Immature natural killer cell (primary cell): ENCODE measurements around the gene OR2G6. TPM values are rescaled to one million over a fixed set of nuclear protein-coding genes. Genes with fewer than 3 reads are reported as not detected.
"Not testable (repeated sequence)": the region's sequence is repeated elsewhere in the genome, so short reads cannot be mapped to it uniquely, and the experiment has no call there.

ENCODE experiments used
- DNase-seq, 3 donors: peaks; one replicate each; pipeline ENCODE4 v3.0.0; 2022; ENCODE audit warnings: mixed read lengths in 1 of 3
- H3K27ac Mint-ChIP-seq, 6 donors: one replicate each; pipeline ENCODE4 v1.8.0; 2020; ENCODE audit warnings: mixed read lengths in 6 of 6, mild to moderate bottlenecking in 5 of 6, inconsistent platforms in 4 of 6, moderate library complexity in 3 of 6
- H3K27me3 Mint-ChIP-seq, 3 donors: one replicate each; pipeline ENCODE4 v1.8.0; 2020 to 2021; ENCODE audit warnings: low read depth in 3 of 3, mild to moderate bottlenecking in 3 of 3, mixed read lengths in 3 of 3, moderate library complexity in 3 of 3, inconsistent platforms in 1 of 3
- H3K36me3 Mint-ChIP-seq, 3 donors: one replicate each; pipeline ENCODE4 v1.8.0; 2020; ENCODE audit warnings: mixed read lengths in 3 of 3, inconsistent platforms in 2 of 3, mild to moderate bottlenecking in 2 of 3
- H3K4me1 Mint-ChIP-seq, 2 donors: one replicate each; pipeline ENCODE4 v1.8.0; 2020; ENCODE audit warnings: inconsistent platforms in 2 of 2, mild to moderate bottlenecking in 2 of 2, mixed read lengths in 2 of 2, moderate library complexity in 1 of 2
- H3K4me3 Mint-ChIP-seq, 5 donors: one replicate each; pipeline ENCODE4 v1.8.0; 2020; ENCODE audit warnings: mild to moderate bottlenecking in 5 of 5, mixed read lengths in 5 of 5, inconsistent platforms in 3 of 5, moderate library complexity in 3 of 5
- H3K9me3 Mint-ChIP-seq, 6 donors: one replicate each; pipeline ENCODE4 v1.8.0; 2020; ENCODE audit warnings: mild to moderate bottlenecking in 6 of 6, mixed read lengths in 6 of 6, inconsistent platforms in 4 of 6, moderate library complexity in 3 of 6
- polyA plus RNA-seq, 3 donors: library from polyadenylated mRNA; unstranded; fragments of 300-500 nt; fragmentation: Illumina TruSeq; gene quantifications; one replicate each; pipeline ENCODE4 v1.2.3, GENCODE V29; 2021

The OR2G6 gene
- polyA plus RNA-seq, 3 donors from 2014 or later, result not detected

- not testable (repeated sequence) for H3K4me3 Mint-ChIP-seq, H3K9me3 Mint-ChIP-seq, H3K4me1 Mint-ChIP-seq, H3K36me3 Mint-ChIP-seq, H3K27me3 Mint-ChIP-seq, H3K27ac Mint-ChIP-seq, DNase-seq
Observed at GRCh38 chr1:248551027-248551426, 43.2 kb downstream of the OR2G6 start.

- not testable (repeated sequence) for H3K27ac Mint-ChIP-seq, DNase-seq, H3K27me3 Mint-ChIP-seq, H3K9me3 Mint-ChIP-seq, H3K36me3 Mint-ChIP-seq, H3K4me3 Mint-ChIP-seq
- H3K4me1 Mint-ChIP-seq, result peaks cover 7 to 11% of the 10 kb centered on the region in 2 donors
Observed at GRCh38 chr1:248562672-248563071, 54.8 kb downstream of the OR2G6 start, which contains the start of gene OR2T29. TSS of gene OR2T29 (minus strand) at chr1:248562772. CDS start at chr1:248559491, 3,281 bp downstream.

DNA sequence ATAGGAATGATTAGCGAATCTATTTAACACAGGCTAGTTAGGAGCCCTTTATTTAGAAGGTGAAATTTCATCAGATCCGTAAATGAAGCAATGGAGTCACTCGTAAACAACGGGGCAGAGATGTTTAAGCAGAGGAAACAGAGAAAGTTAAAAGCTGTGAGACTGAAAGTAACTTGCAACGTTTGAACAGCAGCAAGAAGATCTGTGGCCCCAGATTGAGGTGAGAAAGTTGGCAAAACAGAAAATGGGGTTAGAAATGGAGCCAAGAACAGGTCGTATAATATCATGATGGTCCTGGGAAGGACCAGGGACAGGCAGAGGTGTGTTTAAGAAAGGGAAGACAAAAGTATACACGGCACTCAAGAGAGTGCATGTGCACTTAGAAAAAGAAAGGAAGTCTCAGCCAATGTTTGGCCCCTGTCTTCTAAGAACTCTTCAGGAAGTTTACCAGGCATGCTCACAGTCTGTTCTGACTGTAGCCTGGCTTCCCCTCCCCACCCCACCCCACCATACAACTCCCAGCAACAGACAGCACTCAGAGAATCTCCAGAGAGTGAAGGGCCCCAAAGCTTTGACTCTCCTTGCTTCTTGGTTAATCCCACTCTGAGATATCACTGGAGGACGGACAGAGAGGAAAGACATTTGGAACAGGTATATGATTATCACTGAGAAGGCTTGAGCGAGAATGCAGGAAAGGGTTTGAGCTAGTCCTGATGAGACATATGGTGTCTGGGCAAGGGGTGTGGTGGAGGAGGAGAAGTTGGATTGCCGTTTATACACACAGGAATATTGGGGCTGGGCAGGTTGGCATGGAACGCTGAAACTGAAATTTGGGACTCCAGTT is 57.9 kb downstream of the OR2G6 start:
- peak overlapping the region; percentile 19 to 88 (median 53) for H3K27ac Mint-ChIP-seq
- not testable (repeated sequence) for DNase-seq, H3K9me3 Mint-ChIP-seq, H3K27me3 Mint-ChIP-seq, H3K36me3 Mint-ChIP-seq
- H3K4me1 Mint-ChIP-seq, result peaks cover 7 to 11% of the 10 kb centered on the region in 2 donors
- peak overlapping the region; percentile 71 to 79 (median 78) for H3K4me3 Mint-ChIP-seq

GRCh38 chr1:248569049-248569448 is 61.2 kb downstream of the OR2G6 start:
- H3K4me1 Mint-ChIP-seq, result peaks cover 7 to 11% of the 10 kb centered on the region in 2 donors
- H3K4me3 Mint-ChIP-seq, H3K27ac Mint-ChIP-seq, DNase-seq, H3K9me3 Mint-ChIP-seq, H3K36me3 Mint-ChIP-seq, H3K27me3 Mint-ChIP-seq: not testable (repeated sequence)

DNA sequence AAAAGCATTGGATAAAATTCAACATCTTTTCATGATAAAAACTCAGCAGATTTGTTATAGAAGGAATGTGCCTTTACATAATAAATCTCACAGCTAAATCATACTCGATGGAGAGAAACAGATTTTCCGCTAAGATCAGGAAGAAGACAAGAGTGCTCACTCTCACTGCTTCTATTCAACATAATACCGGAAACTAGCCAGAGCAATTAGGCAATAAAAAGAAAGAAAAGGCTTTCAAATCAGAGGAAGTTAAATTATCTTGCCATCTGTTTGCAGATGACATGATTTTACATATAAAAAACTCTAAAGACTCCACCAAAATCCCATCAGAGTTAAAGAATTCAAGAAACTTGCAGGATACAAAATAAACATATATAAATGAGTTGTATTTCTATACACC is 62.9 kb downstream of the OR2G6 start:
- not testable (repeated sequence) for H3K27ac Mint-ChIP-seq, H3K9me3 Mint-ChIP-seq, H3K27me3 Mint-ChIP-seq

GRCh38 chr1:248572049-248572448 is 64.2 kb downstream of the OR2G6 start:
- not testable (repeated sequence) for H3K27ac Mint-ChIP-seq, H3K4me1 Mint-ChIP-seq, DNase-seq, H3K9me3 Mint-ChIP-seq, H3K27me3 Mint-ChIP-seq, H3K4me3 Mint-ChIP-seq, H3K36me3 Mint-ChIP-seq

More for the DNA sequence above, 62.9 kb downstream of the OR2G6 start:
- not testable (repeated sequence) for DNase-seq, H3K4me3 Mint-ChIP-seq, H3K4me1 Mint-ChIP-seq, H3K36me3 Mint-ChIP-seq

DNA sequence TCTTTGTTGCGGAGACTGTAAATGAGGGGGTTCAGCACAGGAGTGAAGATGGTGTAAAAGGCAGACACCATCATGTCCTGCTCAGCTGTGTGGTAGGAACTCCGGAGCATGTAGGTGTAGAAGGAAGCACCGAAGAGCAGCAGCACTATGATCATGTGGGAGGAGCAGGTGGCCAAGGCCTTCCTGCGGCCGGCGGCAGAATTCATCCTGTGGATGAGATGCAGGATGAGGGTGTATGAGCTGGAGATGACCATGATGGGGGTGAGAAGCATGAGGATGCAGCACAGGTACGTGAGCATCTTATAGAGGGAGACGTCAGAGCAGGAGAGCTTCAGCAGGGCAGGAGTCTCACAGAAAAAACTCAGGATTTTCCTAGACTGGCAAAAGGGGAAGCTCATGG is 66.0 kb downstream of the OR2G6 start:
- not testable (repeated sequence) for H3K27ac Mint-ChIP-seq, H3K9me3 Mint-ChIP-seq, H3K36me3 Mint-ChIP-seq, H3K4me1 Mint-ChIP-seq, H3K27me3 Mint-ChIP-seq, H3K4me3 Mint-ChIP-seq, DNase-seq

- not testable (repeated sequence) for H3K27ac Mint-ChIP-seq
Observed at GRCh38 chr1:248574657-248575056, 66.8 kb downstream of the OR2G6 start, which contains the start of gene OR2T34. TSS of gene OR2T34 (minus strand) at chr1:248574757. CDS start at chr1:248574757, 0 bp downstream.

DNA sequence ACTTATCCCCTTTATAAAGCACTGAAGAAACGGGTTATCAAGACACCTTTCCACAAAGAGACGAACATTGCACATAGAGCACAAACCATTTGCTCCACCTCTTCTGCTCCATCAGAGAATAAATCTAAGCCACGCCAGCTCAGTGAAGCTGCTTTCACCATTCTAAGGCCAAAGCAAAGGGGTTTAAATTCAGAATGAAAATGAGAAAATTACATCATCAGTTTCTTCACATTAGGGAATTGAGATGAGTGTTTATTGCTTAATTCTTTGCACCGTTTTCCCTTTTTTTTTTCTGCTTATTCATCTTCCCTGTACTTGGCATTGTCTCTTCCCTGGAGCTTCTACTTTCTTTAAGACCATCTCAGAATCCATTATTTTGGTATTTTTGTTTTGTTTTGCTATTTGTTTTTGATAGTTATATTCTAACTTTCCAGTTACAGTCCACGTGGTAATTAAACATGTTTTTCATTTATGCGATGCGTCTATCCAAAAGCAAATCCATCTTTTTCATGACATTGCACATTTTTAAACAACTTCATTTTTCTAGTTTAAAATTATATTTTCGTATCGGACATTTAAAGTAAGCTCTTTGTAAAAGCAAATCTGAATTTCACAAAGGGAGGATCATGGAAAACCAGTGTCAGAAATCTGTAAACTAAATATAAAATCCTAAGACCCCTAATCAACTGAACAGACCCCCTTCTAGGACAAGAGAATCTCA is 68.5 kb downstream of the OR2G6 start:
- H3K36me3 Mint-ChIP-seq, result no peaks in the 10 kb centered on the region
- no peak overlapping the region for H3K4me3 Mint-ChIP-seq
- peaks cover 0 to 2% (median 0%) of the 10 kb centered on the region in 6 donors for H3K9me3 Mint-ChIP-seq
- no peak for DNase-seq
- no peak overlapping the region for H3K27ac Mint-ChIP-seq
- no peaks in the 10 kb centered on the region for H3K4me1 Mint-ChIP-seq
- peaks cover 0 to 3% (median 3%) of the 10 kb centered on the region in 3 donors for H3K27me3 Mint-ChIP-seq

More at GRCh38 chr1:248574657-248575056, 66.8 kb downstream of the OR2G6 start, which contains the start of gene OR2T34:
- H3K9me3 Mint-ChIP-seq, DNase-seq, H3K27me3 Mint-ChIP-seq, H3K36me3 Mint-ChIP-seq, H3K4me3 Mint-ChIP-seq, H3K4me1 Mint-ChIP-seq: not testable (repeated sequence)

Other genes starting within 250 kb of the OR2G6 start
- not detected for gene OR2T33, start 230.1 kb upstream of the OR2G6 start, polyA plus RNA-seq
- not detected for gene OR2T12, start 204.6 kb upstream of the OR2G6 start, polyA plus RNA-seq
- not detected for gene OR2M7, start 183.5 kb upstream of the OR2G6 start, polyA plus RNA-seq
- not detected for gene OR14C36, start 159.3 kb upstream of the OR2G6 start, polyA plus RNA-seq
- gene OR2T4, start 146.4 kb upstream of the OR2G6 start, polyA plus RNA-seq, result not detected
- gene OR2T6, start 132.3 kb upstream of the OR2G6 start, polyA plus RNA-seq, result not detected
- not detected for gene OR2T1, start 105.0 kb upstream of the OR2G6 start, polyA plus RNA-seq
- not detected for gene OR2T2, start 62.4 kb upstream of the OR2G6 start, polyA plus RNA-seq
- not detected for gene OR2T3, start 34.7 kb upstream of the OR2G6 start, polyA plus RNA-seq
- not detected for gene OR2T5, start 19.5 kb upstream of the OR2G6 start, polyA plus RNA-seq
- not detected for gene OR2T29, start 54.7 kb downstream of the OR2G6 start, polyA plus RNA-seq
- gene OR2T34, start 66.7 kb downstream of the OR2G6 start, polyA plus RNA-seq, result not detected
- not detected for gene OR2T10, start 89.6 kb downstream of the OR2G6 start, polyA plus RNA-seq
- gene OR2T11, start 127.0 kb downstream of the OR2G6 start, polyA plus RNA-seq, result not detected
- gene OR2T35, start 137.2 kb downstream of the OR2G6 start, polyA plus RNA-seq, result not detected
- not detected for gene OR2T27, start 147.5 kb downstream of the OR2G6 start, polyA plus RNA-seq
- not detected for gene OR14I1, start 194.7 kb downstream of the OR2G6 start, polyA plus RNA-seq
- not detected for gene LYPD8, start 247.7 kb downstream of the OR2G6 start, polyA plus RNA-seq